Stimulated activated CD8-positive, alpha-beta memory T cell treated with anti-CD3 and anti-CD28 coated beads, Interleukin-4, amount 100 ng/mL, for 24 hours (primary cell): ENCODE measurements around the gene BRMS1L.

ENCODE experiments used
- DNase-seq: peaks from one replicate; pipeline ENCODE4 v3.0.0-alpha.2; 2020; ENCODE audit warnings: low read depth

BRMS1L gene

DNA sequence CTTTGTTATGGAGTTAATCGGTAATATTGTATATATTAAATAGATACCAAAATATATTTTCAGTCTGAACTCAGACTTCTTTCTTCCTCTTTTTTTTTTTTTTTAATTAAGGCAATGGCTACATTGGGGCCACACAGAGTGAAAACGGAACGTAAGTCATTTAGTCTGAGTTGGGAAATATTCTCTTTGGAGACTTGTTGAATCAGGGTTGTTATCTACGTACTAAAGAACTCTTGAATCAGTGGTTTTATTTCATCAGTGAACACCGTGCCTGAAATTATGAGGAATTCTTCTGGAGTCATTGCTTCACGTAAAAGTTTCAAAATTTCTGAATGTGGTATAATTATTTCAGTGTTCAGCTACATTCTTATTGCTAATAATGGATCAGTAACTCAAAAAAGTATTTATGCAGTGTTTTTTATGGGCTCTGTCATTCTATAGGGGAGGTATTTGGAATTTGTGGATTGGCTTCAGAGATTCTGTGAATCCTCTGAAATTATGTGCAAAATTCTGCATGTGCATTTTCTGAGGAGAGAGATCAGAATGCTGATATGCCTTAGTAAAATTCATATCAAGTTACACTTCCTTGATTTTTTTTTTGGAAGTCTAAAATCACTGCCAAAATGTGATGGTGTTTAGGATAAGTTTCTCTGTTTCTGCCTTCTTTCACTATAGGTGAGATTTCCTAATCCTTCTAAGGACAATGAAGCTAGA, 39.6 kb downstream of the BRMS1L start:
- DNase-seq: no peak

DNA sequence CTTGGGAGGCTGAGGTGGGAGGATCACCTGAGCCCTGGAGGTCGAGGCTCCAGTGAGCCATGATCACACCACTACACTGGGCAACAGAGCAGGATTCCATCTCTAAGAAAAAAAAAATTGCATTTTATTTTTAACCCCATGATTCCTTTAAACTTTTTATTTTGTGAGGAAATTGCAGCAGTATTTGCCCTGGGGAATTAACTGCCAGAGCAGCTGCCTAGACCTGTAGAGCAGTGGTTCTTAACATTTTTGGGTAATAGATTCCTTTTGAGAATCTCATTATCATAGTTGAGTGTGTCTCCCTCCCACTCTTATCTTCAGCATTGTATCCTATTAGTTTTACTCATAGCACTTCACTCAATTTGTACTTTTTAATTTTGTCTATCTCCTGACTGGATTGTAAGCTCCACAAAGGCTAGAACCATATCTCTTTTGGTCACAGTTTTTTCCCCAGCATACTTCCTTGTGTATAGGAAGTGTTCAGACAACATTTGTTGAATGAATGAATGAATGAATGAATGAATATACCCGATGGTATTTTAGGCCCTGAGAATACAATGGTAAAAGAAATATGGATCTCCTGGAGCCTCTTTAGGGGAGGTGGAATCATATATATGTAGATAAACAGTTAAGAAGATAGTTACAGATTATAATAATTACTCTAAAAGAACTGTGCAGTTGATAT, 40.6 kb downstream of the BRMS1L start:
- DNase-seq: no peak

DNA sequence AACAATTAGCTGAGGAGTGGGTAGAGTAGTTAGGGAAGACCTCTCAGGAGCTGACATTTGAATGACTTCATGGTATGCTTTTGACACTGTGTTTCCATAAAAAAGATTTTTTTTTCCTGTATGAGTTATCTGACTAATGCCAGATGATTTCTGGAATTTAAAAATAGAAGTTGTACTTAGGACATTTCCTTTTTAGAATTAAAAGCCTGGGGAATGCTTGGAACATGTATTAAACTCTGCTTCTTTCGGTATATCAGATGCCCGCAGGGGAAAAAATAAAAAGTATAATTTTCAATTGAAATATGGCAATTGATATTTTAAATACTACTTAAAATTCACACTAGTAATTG, 41.1 kb downstream of the BRMS1L start:
- no peak for DNase-seq

DNA sequence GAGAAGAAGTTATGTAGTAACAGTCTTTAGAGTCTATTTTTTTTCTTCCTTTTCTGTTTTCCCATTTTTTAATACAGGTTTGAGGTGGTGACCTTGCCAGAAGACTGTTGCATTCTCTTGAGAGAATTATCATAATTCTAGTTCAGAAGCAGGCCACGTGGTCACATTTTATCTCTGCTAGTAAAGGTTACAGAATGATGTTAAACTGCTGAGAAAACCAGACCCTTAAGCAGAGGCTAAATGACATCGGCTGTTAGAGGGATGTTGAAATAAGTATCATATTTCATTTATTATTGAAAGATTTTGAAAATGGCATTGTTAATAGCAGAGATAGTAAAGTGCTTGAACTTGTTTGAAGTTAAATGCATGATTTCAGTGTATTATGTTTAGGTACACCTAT, 49.2 kb downstream of the BRMS1L start:
- DNase-seq: no peak

DNA sequence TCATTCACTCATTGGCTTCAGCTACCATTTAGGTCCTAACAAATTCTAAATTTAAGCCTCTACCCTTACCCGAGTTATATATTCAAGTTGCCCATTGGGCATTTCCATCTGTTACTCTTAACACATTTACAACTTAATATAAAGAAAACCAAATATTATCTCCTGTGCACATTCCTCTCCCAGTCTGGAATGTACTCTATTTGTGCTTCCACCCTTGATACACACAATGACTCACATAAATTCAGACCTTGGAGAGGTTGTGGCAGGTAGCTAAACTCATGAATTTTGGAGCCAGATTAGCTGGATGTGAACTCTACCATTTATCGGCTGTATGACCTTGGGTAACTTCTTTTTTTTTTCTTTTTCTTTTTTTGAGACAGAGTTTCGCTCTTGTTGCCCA, 51.1 kb downstream of the BRMS1L start:
- no peak for DNase-seq

DNA sequence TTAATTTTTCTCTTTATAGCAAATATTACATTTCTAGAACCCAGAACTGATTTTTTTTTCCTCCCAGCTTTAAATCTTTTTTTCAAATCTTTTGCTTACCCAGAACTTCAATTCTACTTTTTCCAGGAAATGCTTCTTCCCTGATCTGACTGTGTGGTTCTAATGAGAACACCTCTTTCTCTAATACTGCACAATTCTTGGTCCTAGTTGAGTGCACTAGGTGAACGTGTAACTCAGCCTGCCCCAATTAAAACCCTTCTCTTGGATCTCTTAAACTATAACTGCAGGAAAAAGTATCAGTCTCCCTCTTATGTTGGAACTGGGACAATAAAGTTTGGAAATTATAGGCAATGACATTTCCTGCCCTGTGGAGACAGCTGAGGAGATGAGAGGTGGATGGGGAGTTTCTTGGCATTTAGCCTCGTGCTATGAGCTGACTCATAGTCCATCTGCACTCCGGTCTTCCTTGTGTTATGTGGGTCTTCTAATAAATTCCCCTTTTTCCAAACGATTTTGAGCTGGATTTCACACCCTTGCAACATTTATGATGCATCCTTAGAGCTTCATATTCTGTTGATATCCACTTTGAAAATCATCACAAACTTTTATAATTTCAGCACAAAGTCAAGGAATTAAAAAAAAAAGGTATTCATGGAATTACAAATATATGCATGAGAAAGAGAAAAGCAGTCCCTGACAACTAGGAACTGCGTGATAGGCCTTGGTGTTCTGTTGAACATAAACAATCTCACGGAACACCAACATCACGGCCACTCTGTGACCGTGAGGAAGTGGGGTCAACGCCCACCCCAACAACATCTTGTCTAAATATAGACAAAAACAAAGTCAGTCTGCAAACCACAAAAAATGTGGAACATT, 52.4 kb downstream of the BRMS1L start:
- DNase-seq: no peak

DNA sequence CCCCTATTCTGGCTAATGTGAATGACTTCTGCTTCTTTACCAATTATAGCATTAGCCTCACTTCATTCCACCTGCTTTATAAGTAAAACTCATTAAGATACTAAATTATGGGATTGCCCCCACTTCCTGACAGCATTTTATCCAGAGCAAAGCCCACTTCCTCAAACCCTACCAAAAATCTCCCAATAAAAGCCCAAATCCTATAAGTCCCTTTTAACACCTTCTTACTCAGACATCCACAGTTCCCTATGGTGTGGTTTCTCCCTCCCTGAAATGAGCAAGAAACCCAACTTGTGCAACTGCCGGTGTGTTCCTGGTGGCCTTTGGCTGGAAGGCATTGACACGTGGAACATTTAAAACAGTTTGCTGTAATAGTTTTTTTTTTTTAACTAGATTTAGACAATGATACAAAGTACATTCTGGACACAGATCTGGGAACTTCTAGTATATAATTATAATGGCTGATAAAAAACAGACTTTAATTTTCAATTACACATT, 53.1 kb downstream of the BRMS1L start:
- DNase-seq: no peak

DNA sequence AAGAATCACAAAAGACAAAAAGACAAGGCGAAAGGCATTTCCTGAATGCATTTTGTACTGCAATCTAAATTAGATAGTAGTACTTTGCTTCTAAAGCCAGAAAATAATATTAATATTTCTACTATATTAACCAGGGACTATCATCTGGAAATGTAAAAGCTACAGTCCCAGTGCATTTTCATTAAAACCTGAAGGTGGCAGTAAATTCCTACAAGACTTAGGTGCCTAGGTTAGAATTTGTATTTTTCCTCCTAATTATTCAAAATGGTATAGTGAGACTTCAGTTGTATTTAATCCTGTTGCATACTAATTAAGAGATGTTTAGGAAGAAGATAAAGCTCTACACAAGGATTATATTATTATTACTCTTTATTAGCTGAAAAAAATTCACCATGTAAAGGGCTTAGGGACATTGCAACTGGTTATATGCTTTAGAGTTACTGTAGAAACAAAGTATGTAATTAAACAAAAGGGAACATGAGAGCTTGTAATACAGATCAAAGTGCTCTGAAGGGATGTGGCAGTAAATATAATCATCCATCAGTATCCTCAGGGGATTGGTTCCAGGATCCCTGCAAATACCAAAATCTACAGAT, 53.6 kb downstream of the BRMS1L start:
- DNase-seq: no peak

DNA sequence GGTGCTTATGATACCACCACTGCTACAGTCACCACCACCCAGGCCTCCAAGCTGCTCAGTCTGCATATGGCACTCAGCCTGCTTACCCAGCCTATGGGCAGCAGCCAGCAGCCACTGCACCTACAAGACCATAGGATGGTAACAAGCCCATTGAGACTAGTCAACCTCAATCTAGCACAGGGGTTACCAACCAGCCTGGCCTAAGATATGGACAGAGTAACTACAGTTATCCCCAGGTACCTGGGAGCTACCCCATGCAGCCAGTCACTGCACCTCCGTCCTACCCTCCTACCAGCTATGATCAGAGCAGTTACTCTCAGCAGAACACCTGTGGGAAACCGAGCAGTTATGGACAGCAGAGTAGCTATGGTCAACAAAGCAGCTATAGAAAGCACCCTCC, 55.1 kb downstream of the BRMS1L start:
- no peak for DNase-seq

DNA sequence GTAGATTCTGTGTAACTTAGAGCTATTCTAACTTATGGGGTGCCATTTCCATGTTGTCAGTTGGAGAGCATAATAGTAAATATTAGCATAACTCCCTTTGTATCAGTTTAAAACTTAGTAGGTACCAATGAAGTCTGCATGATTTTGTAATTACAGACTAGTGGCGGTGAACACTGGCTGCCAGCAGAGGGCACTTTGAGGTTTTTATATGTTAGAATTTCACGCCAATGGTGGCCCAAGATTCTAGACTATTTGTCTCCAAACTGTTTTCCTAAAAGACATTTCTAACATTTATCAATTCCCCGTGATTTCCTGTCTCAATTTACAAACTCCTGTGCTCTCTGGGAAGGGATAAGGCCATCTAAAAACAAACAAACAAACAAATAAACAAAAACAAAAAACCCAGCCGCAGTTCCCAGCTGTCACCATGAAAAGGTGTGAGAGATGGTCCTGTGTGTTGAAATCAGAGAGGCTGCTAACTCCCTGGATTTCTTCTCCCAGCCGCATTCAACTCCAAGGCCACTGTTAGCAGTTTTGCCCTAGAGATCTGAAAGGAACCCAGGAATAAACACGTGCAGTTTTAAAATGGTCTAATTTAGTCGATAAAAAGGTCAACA, 57.6 kb downstream of the BRMS1L start:
- DNase-seq: no peak

DNA sequence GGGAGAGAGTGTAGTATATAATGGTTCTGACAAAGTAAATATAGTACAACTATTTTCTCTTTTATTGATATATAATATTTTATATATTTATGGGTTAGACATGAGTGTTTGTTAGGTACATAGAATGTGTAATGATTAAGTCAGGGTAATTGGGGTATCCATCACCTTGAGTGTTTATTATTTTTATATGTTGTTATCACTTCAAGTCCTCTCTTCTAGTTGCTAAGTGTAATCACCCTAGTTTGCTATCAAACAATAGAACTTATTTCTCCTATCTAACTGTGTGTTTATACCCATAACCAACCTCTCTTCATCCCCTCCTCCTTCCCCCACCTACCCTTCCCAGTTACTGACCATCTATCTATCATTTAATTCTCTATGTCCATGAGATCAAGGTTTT, 64.2 kb downstream of the BRMS1L start:
- DNase-seq: no peak

DNA sequence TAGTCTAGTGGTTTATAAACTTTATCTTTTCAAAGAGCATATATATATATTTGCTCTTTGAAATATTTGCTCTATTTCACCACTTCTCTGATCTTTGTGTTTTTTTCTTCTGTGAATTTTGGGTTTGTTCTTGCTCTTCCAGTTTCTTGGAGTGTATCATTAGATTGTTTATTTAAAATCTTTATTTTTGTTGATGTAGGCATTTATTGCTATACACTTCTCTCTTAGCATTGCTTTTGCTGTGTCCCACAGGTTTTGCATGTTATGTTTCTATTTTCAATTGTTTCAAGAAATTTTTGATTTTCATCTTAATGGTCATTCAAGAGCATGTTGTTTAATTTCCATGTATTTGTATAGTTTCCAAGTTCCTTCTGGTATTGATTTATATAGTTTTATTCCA, 69.1 kb downstream of the BRMS1L start:
- no peak for DNase-seq

DNA sequence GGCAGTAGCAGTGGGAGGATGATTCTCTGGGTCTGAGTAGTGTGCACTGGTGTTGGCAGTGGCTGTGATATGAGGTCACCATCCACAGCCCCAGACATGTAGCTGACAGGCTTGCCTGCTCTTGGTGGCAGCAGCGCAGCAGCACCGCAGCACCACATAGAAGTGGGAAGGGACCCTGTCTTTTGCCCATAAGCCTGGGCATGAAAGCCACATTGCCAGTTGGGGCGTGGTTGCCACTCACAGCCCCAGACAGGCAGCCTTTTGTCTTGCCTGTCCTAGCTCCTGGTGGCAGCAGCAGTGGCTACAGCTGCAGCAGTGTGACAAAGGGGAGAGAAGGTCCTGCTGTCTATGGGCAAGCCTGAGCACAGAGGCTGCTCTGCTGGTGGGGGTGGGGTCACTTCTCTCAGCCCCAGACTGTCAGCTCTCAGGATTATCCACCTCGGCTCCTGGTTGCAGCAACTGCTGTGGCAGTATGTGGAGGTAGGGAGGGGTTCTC, 71.5 kb downstream of the BRMS1L start:
- no peak for DNase-seq

DNA sequence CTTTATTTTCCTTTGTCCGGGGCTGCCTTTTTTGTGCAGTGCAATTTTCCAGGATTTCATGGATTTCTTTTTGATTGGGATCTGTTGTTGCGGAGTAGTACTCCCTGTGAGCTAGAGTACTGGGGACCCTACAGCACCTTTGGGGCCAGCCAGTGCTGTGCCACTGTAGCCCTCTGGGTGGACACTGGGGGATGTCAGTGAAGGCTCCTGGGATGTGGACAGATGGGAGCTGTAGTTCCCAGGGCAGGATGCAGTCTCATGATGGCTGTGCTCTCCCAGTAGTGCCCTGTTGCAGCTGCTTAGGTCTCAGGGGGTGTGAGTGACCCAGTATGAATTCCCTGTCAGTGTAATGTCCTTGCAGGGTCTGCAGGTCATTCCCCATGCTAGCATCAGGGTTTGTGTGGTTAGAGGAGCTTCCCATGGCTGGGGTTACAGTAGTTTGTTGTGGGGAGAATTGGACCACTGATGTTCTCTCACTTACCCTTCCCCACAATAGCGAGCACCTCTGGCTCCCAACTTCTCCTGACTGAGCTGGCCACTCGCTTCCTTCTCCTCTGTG, 72.2 kb downstream of the BRMS1L start:
- DNase-seq: no peak

DNA sequence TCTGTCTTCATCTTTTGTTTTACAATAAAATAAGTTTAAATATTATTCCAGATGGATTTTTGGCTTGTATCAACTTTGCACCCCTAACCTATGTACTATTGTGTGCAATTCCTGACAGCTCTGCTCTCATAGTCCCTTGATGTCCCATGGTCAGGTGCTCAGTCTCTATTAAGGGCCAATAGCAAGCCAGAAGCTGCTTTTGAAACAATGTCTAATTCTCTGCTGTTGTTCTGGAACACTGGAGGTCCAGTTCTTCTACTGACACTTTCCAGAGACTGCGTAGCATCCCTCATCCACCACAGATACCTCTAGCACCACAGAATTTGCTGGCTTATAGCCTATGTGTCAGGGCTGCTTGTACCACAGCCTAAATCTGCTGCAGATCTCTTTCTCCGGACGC, 74.6 kb downstream of the BRMS1L start:
- no peak for DNase-seq

DNA sequence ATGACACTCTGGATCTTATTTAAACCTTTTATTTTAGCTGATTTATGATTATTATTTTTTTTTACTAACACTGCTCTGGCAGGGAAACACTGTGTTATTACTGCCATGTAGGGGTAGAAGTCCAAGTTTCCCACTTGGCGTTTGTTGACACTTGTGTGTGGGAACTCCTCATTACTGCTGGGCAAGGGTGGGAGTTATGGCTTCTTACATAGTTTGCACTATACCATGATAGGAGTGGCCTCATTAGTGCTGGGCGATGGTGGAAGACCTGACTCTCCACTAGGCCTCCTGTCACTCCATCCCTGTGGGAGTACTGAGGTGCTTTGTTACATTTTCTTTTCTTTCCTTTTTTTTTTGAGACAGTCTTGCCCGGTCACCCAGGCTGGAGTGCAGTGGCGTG, 83.5 kb downstream of the BRMS1L start:
- DNase-seq: no peak

DNA sequence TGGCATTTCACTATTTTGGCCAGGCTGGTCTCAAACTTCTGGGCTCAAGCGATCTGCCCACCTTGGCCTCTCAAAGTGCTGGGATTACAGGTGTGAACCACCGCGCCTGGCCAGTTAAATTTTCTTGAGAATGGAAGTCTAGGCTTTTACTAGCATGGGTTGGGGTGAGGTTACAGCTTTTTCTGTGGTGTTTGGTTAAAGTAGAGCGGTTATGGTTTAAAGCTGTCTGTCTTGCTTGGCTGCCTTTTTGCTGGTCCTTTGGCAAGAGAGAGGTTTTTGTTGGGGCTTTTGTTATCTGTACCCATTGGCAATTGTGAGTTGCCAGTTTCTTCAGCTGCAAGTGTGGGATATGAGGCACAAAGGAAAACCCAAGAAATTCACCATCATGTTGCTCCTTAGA, 84.1 kb downstream of the BRMS1L start:
- no peak for DNase-seq

DNA sequence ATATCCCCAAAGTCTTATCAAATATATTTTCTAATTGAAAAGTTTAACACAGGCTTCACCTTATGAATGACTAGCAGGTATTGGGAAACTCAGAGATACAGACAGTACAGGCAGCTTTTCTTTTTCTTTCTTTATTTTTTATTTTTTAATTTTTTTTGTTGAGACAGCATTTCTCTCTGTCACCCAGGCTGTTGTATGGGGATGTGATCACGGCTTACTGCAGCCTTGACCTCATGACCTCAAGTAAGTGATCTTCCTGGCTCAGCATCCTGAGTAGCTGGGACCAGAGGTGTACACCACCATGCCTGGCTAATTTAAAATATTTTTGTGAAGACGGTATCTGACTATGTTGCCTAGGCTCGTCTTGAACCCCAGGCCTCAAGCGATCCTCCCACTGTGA, 85.0 kb downstream of the BRMS1L start:
- DNase-seq: no peak

DNA sequence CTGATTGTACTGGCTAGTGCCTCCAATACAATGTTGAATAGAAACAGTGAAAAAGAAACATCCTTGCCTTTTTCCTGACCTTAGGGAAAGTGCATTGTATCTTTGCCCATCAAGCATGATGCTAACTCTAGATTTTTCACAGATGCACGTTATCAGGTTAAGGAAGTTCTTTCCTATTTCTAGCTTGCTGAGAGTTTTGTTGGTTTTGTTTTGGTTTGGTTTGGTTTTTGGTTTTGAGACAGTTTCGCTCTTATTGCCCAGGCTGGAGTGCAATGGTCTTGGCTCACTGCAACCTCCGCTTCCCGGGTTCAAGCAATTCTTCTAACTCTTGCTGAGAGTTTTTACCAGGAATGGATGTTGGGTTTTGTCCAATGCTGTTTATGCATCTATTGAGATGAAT, 89.0 kb downstream of the BRMS1L start:
- DNase-seq: no peak

DNA sequence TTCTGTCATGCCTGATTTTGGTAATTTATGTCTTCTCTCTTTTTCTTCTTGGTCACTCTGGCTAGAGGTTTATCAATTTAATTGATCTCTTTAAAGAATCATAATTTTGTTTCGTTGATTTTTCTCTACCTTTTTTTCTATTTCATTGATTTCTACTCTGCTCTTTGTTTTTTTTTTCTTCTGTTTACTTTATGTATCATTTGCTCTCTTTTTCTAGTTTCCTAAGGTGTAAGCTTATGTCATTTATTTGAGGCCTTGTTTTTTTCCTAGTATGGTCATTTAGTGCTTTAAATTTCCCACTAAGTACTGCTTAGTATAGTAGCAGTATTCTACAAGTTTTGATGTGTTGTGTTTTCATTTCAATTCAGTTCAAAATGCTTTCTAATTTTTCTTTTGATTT, 89.6 kb downstream of the BRMS1L start:
- no peak for DNase-seq
